Stimulated activated CD8-positive, alpha-beta memory T cell treated with anti-CD3 and anti-CD28 coated beads, Interleukin-7, amount 100 ng/mL, for 48 hours (primary cell): ENCODE results near the gene ENTPD1.
"Not testable (repeated sequence)": the region's sequence is repeated elsewhere in the genome, so short reads cannot be mapped to it uniquely, and the experiment has no call there.

Source experiments
- DNase-seq, 2 donors: peaks; one replicate each; pipeline ENCODE4 v3.0.0-alpha.2; 2020; ENCODE audit warnings: low read depth in 1 of 2; ENCODE audit errors: extremely low read depth in 1 of 2

The ENTPD1 gene

DNA sequence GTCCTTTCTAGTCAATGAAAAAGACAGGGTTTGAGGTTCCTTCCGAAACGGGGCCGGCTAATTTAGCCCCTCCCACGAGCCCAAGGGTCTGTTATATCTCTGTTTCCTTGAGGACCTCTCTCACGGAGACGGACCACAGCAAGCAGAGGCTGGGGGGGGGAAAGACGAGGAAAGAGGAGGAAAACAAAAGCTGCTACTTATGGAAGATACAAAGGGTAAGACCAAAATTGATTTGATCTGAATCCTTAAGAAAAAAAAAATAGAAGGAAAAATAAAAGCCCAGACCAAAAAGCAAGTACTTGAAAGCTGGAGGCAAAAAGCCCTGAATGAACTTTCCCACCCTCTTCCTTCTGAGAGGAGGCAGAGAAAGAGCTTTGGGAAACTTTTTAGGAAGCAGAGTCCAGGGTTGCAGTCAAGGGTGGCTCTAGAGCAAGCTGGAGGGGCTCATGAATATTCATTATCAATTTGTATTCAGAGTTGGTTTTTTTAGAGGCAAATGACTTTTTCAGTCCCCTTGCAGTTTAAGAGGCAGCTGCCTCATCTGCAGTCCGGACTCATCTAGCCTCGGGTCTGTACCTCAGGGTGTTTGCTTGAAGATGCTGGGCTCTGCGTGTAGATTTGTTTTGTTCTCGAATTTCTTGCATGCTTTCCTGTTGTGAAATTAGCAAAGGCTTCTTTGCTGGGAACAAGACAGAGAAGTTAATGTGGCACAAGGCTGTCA lies at the start of gene ENTPD1:
ENTPD1 (plus strand) TSS at position 123 of the 721 bp plus-strand sequence; CDS start at position 200, 77 bp downstream.
- no peak for DNase-seq

DNA sequence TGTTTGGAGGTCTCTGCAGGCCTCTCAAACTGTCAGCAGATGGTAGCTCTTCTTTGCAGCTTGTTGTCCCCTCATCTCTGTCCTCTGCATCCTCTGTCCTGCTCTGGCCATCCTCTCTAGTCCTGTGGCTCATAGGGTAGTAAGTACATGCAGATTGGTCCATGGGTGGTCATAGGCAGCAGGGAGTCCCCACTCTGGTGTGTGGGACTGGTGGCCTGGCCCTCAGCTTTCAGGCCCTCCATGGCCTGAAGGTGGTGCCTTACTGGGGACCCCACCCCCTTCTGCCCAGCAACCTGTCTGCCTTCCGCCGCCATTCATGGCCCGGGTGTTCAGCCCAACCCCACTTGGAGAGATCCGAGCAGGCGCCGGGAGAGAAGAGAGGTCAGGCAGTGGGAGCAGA lies 49.4 kb upstream of the ENTPD1 start:
- no peak for DNase-seq

DNA sequence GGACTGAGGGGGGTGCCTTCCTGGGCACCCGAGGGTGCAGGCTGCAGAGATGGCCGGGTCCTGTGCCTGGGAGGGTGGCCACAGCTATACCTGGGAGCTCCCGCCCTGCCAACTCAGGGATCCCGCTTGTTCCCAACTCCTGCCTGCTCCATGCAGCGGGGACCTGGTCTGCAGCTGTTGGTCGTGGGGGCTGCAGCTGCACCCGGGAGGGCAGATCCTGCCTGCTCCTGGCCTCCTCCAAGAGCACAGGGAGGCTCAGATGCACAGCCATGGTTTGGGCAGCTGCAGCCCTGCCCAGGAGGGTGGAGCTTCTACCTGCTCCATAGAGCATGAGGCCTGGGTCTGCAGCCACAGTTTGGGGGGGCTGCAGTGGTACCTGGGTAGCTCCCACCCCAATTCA lies 49.0 kb upstream of the ENTPD1 start:
- no peak for DNase-seq

DNA sequence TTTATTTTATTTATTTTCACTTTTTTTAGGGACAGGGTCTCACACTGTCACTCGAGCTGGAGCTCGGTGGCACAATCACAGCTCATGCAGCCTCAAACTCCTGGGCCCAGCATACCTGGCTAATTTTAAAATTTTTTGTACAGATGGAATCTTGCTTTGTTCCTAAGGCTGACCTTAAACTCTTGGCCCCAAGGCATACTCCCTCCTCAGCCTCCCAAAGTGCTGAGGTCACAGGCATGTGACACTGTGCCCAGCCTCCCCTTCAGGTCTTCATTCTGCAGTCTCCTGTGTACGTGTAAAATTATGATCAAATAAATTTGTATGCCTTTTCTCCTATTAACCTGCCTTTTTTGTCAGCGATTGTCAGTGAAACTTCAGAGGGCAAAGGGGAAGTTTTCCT lies 44.5 kb upstream of the ENTPD1 start:
- DNase-seq, result no peak

GRCh38 chr10:95716466-95716865 lies 39.5 kb upstream of the ENTPD1 start:
- DNase-seq, result no peak

DNA sequence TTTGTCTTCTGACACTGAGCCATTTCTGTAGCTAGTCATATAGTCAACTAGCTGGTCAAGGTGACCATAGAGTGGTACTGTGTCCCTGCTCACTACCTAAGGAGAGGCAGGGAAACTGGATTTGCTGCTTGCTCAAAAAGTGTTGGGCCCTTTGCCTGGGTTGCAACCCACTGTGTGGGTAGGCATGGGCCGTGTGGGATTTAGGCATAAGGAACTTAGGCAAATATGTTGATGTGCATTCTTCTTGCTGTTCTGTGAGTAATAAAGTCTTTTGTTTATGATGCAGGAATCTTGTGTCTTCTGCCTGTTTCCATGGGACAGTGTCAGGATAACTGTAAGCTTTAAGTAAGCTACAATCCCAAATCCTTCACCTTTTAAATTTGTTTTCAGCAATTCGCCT lies 39.1 kb upstream of the ENTPD1 start:
- DNase-seq, result no peak

DNA sequence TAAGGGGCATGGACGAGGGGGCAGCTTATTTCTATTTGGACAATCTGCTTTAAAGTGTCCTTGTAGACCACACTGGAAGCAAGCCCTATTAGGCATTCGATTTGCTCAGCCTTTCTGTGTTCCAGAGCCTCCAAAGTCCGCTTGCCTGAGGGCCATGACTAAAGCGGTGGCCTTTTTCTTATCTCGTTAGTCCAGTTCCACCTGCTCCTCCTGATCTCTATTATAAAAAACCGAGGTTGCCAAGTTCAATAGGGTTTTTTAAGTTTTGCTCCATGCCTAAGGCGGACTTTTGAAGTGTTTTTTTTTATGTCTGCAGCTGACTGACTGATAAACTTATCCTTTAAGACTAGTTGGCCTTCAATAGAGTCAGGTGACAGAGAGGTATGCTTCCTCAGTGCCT lies 35.2 kb upstream of the ENTPD1 start:
- DNase-seq, result not testable (repeated sequence)

DNA sequence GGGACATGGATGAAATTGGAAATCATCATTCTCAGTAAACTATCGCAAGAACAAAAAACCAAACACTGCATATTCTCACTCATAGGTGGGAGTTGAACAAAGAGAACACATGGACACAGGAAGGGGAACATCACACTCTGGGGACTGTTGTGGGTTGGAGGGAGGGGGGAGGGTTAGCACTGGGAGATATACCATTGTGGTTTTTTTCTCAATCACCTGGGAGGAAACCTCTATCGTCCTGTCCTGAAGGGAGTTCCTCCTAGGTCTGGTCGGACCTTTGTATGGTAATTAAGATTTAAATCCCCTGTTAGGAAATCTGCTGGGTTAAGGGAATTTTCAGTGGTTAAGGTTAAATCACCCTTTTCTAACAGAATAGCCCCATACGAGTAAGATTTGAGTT lies 33.5 kb upstream of the ENTPD1 start:
- not testable (repeated sequence) for DNase-seq

GRCh38 chr10:95728526-95728925 lies 27.4 kb upstream of the ENTPD1 start:
- DNase-seq, result no peak

GRCh38 chr10:95729323-95730055 lies 26.5 kb upstream of the ENTPD1 start:
- no peak for DNase-seq

GRCh38 chr10:95730233-95730632 lies 25.7 kb upstream of the ENTPD1 start:
- DNase-seq, result no peak

DNA sequence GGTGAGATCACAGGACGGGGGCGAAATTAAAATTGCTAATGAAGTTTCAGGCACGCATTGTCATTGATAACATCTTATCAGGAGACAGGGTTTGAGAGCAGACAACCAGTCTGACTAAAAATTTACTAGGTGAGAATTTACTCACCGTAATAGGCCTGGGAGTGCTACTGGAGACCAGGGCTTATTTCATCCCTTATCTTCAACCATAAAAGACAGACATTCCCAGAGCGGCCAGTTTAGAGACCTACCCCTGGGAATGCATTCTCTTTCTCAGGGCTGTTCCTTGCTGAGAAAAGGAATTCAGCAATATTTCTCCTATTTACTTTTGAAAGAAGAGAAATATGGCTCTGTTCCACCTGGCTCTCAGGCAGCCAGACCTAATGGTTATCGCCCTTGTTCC lies 23.1 kb upstream of the ENTPD1 start:
- not testable (repeated sequence) for DNase-seq

DNA sequence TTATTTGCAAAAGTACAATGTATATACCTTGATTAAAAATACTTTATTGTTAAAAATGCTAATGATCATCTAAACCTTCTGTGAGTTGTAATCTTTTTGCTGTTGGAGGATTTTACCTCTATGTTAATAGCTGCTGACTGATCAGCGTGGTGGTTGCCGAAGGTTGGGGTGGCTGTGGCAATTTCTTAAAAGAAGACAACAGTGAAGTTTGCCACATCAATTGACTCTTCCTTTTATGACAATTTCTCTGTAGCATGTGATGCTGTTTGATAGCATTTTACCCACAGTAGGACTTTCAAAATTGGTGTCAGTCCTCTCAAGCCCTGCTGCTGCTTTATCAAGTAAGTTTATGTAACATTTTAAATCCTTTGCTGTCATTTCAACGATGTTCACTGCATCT lies 16.9 kb upstream of the ENTPD1 start:
- DNase-seq, result no peak

GRCh38 chr10:95741807-95742467 lies 14.0 kb upstream of the ENTPD1 start:
- no peak for DNase-seq

DNA sequence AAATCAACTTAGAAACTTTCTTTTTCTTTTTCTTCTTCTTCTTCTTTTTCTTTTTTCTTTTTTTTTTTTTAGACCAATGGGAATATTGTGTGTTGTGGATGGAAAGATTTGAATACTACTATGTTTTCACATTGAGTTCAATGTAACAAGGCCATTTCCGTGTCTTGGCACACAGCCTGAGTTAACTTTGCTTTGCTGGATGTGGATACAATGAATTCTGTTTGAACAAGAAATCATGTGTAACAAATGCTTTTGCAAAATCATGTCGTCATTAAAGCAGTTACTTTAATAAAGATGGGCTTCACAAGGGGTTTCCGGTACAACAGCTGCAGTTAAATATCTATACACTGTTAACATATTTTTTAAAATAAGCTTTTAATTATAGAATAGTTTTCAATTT lies 13.5 kb upstream of the ENTPD1 start:
- no peak for DNase-seq

DNA sequence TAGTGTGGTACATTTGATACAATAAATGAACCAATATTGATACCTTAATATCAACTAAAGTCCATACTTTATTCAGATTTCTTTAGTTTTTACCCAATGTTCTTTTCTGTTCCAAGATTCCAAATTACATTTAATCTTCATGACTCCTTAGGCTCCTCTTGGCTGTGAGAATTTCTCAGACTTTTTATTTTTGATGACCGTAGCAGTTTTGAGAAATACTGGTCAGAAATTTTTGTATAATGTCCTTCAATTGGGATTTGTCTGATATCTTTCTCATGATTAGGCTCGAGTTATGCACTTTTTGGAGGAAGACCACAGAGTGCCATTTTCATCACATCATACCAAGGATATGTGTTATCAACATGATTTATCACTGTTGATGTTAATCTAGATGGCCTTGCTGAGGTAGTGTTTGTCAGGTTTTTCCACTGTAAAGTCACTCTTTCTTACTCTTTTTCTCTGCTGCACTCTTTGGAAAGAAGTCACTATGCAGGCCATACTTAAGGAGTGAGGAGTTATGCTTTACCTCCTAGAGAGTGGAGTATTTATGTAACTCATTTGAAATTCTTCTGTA lies 12.9 kb upstream of the ENTPD1 start:
- DNase-seq, result no peak

GRCh38 chr10:95745501-95745900 lies 10.5 kb upstream of the ENTPD1 start:
- DNase-seq, result no peak

DNA sequence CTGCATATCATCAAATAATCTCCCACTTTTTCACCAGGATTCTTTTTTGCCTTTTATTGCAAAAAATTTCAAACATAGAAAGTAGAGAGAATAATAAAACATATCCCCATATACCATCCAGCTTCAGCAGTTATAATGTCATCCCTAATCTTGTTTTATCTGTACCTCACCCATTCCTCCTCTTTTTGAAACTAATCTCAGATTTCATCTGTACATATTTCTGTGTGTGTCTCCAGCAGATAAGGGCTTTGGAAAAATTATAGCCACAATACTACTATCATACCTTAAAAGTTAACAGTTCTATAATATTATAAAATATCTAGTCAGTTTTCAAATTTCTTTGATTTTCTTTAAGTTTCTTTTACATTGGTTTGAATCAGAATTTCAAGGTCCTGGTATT lies 7.6 kb upstream of the ENTPD1 start:
- no peak for DNase-seq

DNA sequence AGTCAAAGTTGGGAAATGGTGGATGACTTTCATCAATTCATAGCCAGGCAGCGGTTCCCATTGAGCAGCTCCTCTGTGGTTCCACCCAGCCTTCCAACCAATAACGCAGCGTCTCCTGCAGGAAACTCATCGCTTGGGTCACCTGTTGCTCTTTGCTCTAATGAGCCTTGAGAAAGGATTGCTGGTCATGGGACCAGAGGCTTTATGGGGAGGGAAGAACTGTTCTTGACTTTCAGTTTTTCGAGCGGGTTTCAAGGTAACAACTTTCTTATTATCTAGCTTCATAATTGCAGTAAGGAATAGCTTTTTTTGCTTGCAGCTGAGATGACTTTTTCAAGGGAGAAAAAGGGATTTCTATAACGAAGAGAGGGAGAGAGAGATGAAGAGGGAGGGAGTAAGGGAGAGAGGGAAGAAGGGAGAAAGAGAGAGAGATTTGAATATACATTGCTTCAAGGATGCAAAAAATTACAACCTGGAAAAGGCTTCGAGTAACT lies 405 bp upstream of the ENTPD1 start:
- no peak for DNase-seq

DNA sequence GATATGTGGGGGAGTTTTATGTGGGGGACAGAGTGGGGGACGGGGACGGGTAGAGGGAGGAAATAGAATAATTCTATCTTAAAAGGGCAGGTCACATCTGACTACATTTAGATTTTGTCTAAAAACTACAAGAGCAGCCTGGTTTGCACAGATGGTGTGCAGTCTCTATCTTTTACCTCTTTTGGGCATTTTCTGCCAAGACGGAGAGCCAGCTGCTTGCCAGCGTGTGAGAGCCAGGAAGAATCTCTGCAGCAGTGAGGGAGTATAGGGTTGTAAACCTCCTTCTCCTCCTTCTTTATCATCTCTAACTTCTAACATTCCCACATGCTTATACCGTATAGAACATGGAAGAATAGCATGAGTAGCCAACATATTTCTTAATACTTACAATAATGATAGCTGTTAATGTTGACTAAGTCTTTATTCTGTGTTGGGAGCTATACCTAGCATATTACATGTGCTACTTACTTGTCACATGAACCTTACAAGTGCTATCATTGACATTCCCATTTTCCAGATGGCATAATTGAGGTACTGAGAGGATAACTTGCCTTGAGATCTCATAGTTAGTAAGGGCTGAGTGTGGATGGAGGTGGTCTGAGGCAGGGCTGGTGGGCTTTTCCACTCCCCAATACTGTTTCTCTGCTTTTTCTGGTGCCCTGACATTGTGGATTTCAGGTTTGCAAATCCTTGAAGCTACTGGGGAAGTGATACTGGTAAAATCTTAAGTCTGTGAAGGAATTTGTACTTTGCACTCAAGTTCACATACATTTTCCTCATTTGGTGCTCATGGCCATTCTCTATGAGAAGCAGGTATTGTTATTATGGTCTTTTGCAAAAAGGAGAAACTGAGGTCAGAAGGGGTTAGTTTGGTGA lies 1.1 kb downstream of the ENTPD1 start:
- no peak for DNase-seq
